WERI-Rb-1 (cell line): ENCODE measurements around the gene LONP1.
"Not testable (repeated sequence)": the region's sequence is repeated elsewhere in the genome, so short reads cannot be mapped to it uniquely, and the experiment has no call there.

Experiments
- DNase-seq: peaks from one replicate; pipeline ENCODE4 v3.0.0-alpha.2; 2020
- H3K27ac ChIP-seq: fragments of 250-450 bp; sonication (Bioruptor Pico); 2 replicates; pipeline ENCODE4 v1.5.1; 2020; ENCODE audit warnings: mild to moderate bottlenecking, moderate library complexity
- H3K27me3 ChIP-seq: fragments of 250-450 bp; sonication (Bioruptor Pico); 2 replicates; pipeline ENCODE4 v1.5.1; 2021; ENCODE audit warnings: mild to moderate bottlenecking, low read depth, moderate library complexity; ENCODE audit not compliant: insufficient read depth, severe bottlenecking
- H3K36me3 ChIP-seq: fragments of 250-450 bp; sonication (Bioruptor Pico); 2 replicates; pipeline ENCODE4 v1.5.1; 2020; ENCODE audit warnings: mild to moderate bottlenecking, moderate library complexity
- H3K4me3 ChIP-seq: 2 replicates; pipeline ENCODE4 v1.5.1; 2011; ENCODE audit warnings: low read depth, mild to moderate bottlenecking, control low read depth, low read length
- H3K9me3 ChIP-seq: fragments of 250-450 bp; sonication (Bioruptor Pico); 2 replicates; pipeline ENCODE4 v1.5.1; 2021; ENCODE audit warnings: mild to moderate bottlenecking, moderate library complexity; ENCODE audit not compliant: severe bottlenecking
- TF ChIP-seq, protein P1 (sequence below): IDR thresholded peaks from 2 replicates; pipeline ENCODE4 v1.5.1; 2011; ENCODE audit warnings: low read depth, mild to moderate bottlenecking, control low read depth, inconsistent platforms, low read length

Gene LONP1

DNA sequence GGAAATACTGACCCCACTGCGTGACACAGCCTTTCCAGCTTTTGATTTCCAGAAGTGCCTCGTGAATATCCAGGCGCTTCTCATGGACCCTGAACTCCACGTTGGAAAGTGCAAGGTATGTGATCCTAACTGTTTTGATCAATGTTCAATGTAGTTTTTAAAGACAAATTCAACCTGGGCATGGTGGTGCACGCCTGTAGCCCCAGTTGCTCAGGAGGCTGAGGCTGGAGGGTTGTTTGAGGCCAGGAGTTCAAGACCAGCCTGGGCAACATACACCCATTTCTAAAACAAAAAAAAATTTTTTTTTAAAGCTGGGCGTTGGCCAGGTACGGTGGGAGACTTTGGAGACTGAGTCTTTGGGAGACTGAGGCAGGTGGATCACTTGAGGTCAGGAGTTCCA is 31.8 kb upstream of the LONP1 start:
- TF ChIP-seq, protein P1, sequence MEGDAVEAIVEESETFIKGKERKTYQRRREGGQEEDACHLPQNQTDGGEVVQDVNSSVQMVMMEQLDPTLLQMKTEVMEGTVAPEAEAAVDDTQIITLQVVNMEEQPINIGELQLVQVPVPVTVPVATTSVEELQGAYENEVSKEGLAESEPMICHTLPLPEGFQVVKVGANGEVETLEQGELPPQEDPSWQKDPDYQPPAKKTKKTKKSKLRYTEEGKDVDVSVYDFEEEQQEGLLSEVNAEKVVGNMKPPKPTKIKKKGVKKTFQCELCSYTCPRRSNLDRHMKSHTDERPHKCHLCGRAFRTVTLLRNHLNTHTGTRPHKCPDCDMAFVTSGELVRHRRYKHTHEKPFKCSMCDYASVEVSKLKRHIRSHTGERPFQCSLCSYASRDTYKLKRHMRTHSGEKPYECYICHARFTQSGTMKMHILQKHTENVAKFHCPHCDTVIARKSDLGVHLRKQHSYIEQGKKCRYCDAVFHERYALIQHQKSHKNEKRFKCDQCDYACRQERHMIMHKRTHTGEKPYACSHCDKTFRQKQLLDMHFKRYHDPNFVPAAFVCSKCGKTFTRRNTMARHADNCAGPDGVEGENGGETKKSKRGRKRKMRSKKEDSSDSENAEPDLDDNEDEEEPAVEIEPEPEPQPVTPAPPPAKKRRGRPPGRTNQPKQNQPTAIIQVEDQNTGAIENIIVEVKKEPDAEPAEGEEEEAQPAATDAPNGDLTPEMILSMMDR: no peak
- Histone ChIP-seq H3K9me3 (no peaks in the 10 kb centered on the region), H3K4me3 (no peak overlapping the region), H3K27me3 (no peaks in the 10 kb centered on the region), H3K36me3 (no peaks in the 10 kb centered on the region), H3K27ac (no peak overlapping the region)
- no peak for DNase-seq

DNA sequence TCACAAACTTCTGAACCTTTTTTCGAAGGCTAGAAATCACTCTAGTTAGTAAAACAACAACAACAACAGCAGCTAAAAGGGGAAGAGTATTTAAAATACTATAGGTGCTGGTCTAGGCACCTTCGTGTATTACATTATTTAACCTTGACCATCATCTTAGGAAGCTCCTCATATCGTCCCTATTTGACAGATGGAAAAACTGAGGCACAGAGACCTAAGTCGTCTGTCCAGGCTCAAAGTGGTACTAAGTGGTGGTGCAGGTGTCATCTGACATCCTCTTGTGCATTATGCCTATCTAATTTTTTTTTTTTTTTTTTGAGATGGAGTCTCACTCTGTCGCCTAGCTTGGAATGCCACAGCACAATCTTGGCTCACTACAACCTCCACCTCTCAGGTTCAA is 29.6 kb upstream of the LONP1 start:
- no peaks in the 10 kb centered on the region for H3K36me3 ChIP-seq
- H3K27me3 ChIP-seq: no peaks in the 10 kb centered on the region
- H3K27ac ChIP-seq: no peak overlapping the region
- TF ChIP-seq, protein P1: no peak
- H3K4me3 ChIP-seq: no peak overlapping the region
- no peak for DNase-seq
- no peaks in the 10 kb centered on the region for H3K9me3 ChIP-seq

DNA sequence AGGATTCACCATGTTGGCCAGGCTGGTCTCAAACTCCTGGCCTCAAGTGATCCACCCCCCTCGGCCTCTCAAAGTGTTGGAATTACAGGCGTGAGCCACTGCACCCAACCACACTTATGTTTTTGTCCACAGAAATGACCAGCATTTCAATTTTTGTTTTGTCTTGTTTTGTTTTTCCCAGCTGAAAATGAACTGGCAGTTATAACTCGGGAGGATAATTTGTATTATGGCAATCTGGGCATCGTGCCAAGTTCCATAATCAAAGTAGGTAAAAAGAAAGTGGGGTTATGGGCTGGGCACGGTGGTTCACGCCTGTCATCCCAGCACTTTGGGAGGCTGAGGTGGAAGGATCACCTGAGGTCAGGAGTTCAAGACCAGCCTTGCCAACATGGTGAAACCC is 29.0 kb upstream of the LONP1 start:
- DNase-seq, H3K36me3 ChIP-seq, H3K27ac ChIP-seq, H3K27me3 ChIP-seq, H3K9me3 ChIP-seq, H3K4me3 ChIP-seq: not testable (repeated sequence)

DNA sequence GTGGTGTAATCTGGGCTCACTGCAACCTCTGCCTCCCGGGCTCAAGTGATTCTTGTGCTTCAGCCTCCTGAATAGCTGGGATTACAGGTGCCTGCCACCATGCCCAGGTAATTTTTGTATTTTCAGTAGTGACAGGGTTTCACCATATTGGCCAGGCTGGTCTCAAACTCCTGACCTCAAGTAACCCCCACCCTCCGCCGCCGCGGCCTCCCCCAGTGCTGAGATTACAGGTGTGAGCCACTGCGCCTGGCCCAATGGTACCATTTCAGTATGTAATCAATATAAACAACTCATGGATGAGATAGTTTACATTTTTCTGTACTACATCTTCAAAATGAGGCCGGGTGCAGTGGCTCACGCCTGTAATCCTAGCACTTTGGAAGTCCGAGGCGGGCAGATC is 25.1 kb upstream of the LONP1 start:
- not testable (repeated sequence) for H3K4me3 ChIP-seq, H3K27ac ChIP-seq, H3K27me3 ChIP-seq, H3K9me3 ChIP-seq, H3K36me3 ChIP-seq, DNase-seq

DNA sequence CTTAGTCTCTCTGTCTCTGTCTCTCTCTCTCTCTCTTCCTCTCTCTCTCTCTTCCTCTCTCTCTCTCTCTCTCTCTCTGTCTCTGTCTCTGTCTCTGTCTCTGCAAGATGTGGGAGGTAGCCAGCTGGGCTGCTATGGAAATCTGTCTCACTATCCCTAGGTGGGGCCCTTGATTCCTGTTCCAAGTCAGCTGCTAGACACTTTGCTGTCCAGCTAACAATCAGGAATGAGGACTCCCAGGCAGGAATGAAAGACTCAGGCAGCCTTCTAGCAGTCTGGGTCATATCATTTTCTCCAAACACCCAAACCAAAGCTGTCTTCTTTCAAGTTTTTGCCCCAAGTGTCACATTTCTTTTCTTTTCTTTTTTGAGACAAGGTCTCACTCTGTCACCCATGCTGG is 23.7 kb upstream of the LONP1 start:
- TF ChIP-seq, protein P1: no peak
- Histone ChIP-seq H3K9me3 (no peaks in the 10 kb centered on the region), H3K36me3 (no peaks in the 10 kb centered on the region), H3K4me3 (no peak overlapping the region), H3K27me3 (no peaks in the 10 kb centered on the region), H3K27ac (no peak overlapping the region)
- DNase-seq: no peak

DNA sequence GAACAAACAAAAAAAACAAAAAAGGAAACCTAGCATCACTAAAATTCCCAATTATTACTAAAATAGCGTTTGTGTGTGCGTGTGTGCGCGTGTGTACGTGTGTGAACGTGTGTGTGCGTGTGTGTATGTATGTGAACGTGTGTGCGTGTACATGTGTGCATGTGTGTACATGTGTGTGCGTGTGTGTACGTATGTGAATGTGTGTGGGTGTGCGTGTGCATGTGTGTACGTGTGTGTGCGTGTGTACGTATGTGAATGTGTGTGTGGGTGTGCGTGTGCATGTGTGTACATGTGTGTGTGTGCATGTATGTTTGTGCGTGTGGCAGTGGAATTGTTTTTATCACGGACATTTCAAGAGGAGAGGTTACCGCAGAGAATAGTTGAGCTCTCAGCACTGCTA is 22.1 kb upstream of the LONP1 start:
- Histone ChIP-seq H3K36me3 (no peaks in the 10 kb centered on the region), H3K27ac (no peak overlapping the region), H3K4me3 (no peak overlapping the region), H3K27me3 (no peaks in the 10 kb centered on the region), H3K9me3 (no peaks in the 10 kb centered on the region)
- TF ChIP-seq, protein P1: no peak
- DNase-seq: no peak

DNA sequence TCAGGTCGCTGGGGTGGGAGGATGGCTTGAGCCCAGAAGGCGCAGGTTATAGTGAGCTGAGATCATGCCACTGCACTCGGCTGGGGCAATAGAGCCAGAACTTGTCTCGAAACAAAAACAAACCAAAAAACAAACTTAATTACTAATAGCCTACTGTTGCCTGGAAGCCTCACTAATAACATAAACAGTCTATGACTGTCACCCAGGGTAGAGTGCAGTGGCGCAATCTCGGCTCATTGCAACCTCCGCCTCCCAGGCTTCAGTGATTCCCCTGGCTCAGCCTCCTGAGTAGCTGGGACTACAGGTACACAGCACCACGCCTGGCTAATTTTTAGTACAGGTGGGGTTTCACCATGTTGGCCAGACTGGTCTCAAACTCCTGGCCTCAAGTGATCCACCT is 18.5 kb upstream of the LONP1 start:
- H3K27me3 ChIP-seq: no peaks in the 10 kb centered on the region
- no peak overlapping the region for H3K27ac ChIP-seq
- TF ChIP-seq, protein P1: no peak
- H3K9me3 ChIP-seq: no peaks in the 10 kb centered on the region
- no peak overlapping the region for H3K4me3 ChIP-seq
- H3K36me3 ChIP-seq: no peaks in the 10 kb centered on the region
- DNase-seq: no peak

DNA sequence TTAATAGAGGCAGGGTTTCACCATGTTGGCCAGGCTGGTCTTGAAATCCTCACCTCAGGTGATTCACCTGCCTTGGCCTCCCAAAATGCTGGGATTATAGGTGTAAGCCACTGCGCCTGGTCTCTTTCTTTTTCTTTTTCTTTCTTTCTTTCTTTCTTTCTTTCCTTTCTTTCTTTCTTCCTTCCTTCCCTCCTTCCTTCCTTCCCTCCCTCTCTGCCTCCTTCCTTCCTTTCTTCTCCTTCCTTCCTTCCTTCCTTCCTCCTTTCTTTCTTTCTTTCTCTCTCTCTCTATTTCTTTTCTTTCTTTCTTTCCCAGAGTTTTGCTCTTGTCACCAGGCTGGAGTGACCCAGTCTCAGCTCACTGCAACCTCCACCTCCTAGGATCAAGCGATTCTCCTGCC is 13.2 kb upstream of the LONP1 start:
- DNase-seq, H3K36me3 ChIP-seq, H3K27ac ChIP-seq, H3K27me3 ChIP-seq, H3K4me3 ChIP-seq, H3K9me3 ChIP-seq: not testable (repeated sequence)
